Muscle of leg (tissue), 11 donors: ENCODE measurements around the gene TMEM117. TPM values are rescaled to one million over a fixed set of nuclear protein-coding genes. Genes with fewer than 3 reads are reported as not detected.

Experiments used
- DNase-seq: peaks from one replicate; pipeline ENCODE4 v3.0.0; 2013
- H3K27ac ChIP-seq: one replicate; pipeline ENCODE4 v1.5.1; 2013; ENCODE audit warnings: mild to moderate bottlenecking, low read length, control low read depth
- H3K27me3 ChIP-seq: one replicate; pipeline ENCODE4 v1.6.1; 2013; ENCODE audit warnings: low read length; ENCODE audit not compliant: control insufficient read depth, insufficient read depth
- H3K36me3 ChIP-seq: one replicate; pipeline ENCODE4 v1.6.1; 2013; ENCODE audit warnings: low read length; ENCODE audit not compliant: control insufficient read depth, insufficient read depth
- H3K4me1 ChIP-seq: one replicate; pipeline ENCODE4 v1.6.1; 2013; ENCODE audit warnings: low read length; ENCODE audit not compliant: control insufficient read depth, insufficient read depth
- H3K4me3 ChIP-seq: one replicate; pipeline ENCODE4 v1.5.1; 2013; ENCODE audit warnings: low read length, control low read depth
- H3K9me3 ChIP-seq: replicated peaks from 2 replicates; pipeline ENCODE4 v1.6.1; 2013; ENCODE audit warnings: low read depth, low read length; ENCODE audit not compliant: control insufficient read depth
- WGBS: methylation state at CpG from one replicate; pipeline ENCODE4 v1.1.5; 2013; ENCODE audit warnings: missing lambda C conversion rate; ENCODE audit not compliant: insufficient coverage; 5-methylcytosine and 5-hydroxymethylcytosine counted together
- polyA plus RNA-seq, 8 donors: library from polyadenylated mRNA; unstranded; fragments of 120-200 nt; gene quantifications; one replicate each; pipeline versions ENCODE4 v1.2.1 to v1.2.3, GENCODE V29; 2013; ENCODE audit warnings: inconsistent platforms in 1 of 8, low replicate concordance in 1 of 8; ENCODE audit not compliant: insufficient read length in 8 of 8, insufficient read depth in 1 of 8
- total RNA-seq: library from RNA; stranded (reverse); fragments of 120-200 nt; gene quantifications from one replicate; pipeline ENCODE4 v1.2.4, GENCODE V29; 2013

Gene TMEM117
- total and polyA plus RNA-seq, 9 donors = 9.2 to 13.0 (median 11.0) TPM

- DNase-seq = no peak
- no peaks in the 10 kb centered on the region for H3K4me1 ChIP-seq
- peaks cover 13% of the 10 kb centered on the region for H3K9me3 ChIP-seq
- H3K27ac ChIP-seq = no peak overlapping the region
- 90% methylated on average over 4 of the region's 4 CpGs for WGBS
- H3K36me3 ChIP-seq = no peaks in the 10 kb centered on the region
- no peak overlapping the region for H3K4me3 ChIP-seq
- H3K27me3 ChIP-seq = no peaks in the 10 kb centered on the region
Observed at GRCh38 chr12:44295958-44296623, 460.2 kb downstream of the TMEM117 start.

DNA sequence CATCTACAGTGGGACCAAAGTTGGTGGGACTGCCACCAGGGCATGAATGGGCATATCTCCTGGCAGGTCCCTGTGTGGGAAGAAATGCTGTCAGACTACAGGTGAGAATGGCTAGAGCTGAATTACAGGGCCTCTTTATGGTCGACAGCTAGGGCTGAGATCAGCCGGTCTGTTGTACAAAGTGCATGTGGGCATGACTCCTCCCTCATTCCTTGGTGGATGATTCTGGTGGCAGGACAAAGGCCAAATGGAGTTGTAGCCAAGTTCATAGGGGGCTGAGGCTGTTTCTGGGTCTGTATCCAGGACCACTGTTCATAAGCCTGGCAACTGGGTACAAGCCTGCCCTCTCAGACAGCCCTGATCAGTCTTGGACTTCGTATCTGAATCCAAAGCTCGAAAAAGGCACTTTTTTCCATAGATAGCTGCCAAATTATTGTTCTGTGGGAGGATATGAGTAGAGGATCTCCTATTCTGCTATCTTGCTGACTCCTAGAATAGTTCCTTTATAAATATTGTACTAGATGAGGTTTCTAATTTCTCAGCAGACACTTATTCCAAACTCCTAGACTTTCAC, 460.8 kb downstream of the TMEM117 start:
- WGBS = no CpG with 5 or more reads among the region's 4 CpGs
- H3K4me1 ChIP-seq = no peaks in the 10 kb centered on the region

DNA sequence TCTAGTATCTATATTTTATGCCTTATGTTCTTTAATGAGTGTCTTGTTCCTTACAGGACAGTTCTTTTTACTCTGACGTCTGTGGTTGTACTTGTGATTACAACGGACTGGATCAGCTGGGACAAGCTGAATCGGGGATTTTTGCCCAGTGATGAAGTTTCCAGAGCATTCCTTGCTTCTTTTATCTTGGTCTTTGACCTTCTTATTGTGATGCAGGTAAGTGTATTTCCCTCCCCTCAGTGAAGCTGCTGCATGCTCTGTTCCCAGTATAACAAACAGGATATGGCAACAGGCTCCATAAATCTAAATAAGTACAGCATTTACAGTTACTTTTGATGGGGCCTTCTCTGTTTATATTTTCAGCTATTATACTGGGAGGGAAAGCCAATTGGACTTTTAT, 463.6 kb downstream of the TMEM117 start:
- WGBS = no CpG with 5 or more reads among the region's 3 CpGs
- Histone ChIP-seq H3K9me3 (peaks cover 13% of the 10 kb centered on the region), H3K4me3 (no peak overlapping the region), H3K27ac (no peak overlapping the region), H3K4me1 (no peaks in the 10 kb centered on the region), H3K36me3 (no peaks in the 10 kb centered on the region), H3K27me3 (no peaks in the 10 kb centered on the region)
- peak; percentile 14 for DNase-seq

More for the DNA sequence above, 460.8 kb downstream of the TMEM117 start:
- H3K9me3 ChIP-seq = peaks cover 13% of the 10 kb centered on the region
- DNase-seq = no peak
- no peak overlapping the region for H3K27ac ChIP-seq
- H3K36me3 ChIP-seq = no peaks in the 10 kb centered on the region
- no peaks in the 10 kb centered on the region for H3K27me3 ChIP-seq
- H3K4me3 ChIP-seq = no peak overlapping the region

GRCh38 chr12:44307506-44308168, 471.8 kb downstream of the TMEM117 start:
- H3K27ac ChIP-seq = no peak overlapping the region
- H3K9me3 ChIP-seq = peaks cover 6% of the 10 kb centered on the region
- no peaks in the 10 kb centered on the region for H3K36me3 ChIP-seq
- no peaks in the 10 kb centered on the region for H3K4me1 ChIP-seq
- 33% methylated on average over 5 of the region's 7 CpGs for WGBS
- H3K4me3 ChIP-seq = no peak overlapping the region
- DNase-seq = peak; percentile 34
- H3K27me3 ChIP-seq = no peaks in the 10 kb centered on the region

DNA sequence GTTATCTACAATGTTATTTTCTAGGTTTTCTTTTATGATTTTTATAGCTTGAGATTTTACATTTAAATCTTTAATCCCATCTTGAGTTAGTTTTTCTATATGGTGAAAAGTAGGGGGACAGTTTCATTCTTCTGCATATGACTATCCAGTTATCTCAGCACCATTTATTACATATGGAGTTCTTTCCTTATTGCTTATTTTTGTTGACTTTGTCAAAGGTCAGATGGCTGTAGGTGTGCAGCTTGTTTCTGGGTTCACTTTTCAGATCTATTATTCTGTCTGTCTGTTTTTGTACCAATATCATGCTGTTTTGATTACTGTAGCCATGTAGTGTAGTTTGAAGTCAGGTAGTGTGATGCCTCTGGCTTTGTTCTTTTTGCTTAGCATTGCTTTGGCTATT, 477.3 kb downstream of the TMEM117 start:
- Histone ChIP-seq H3K27me3 (no peaks in the 10 kb centered on the region), H3K27ac (no peak overlapping the region), H3K9me3 (peaks cover 4% of the 10 kb centered on the region), H3K36me3 (no peaks in the 10 kb centered on the region), H3K4me1 (no peaks in the 10 kb centered on the region), H3K4me3 (no peak overlapping the region)
- DNase-seq = no peak

DNA sequence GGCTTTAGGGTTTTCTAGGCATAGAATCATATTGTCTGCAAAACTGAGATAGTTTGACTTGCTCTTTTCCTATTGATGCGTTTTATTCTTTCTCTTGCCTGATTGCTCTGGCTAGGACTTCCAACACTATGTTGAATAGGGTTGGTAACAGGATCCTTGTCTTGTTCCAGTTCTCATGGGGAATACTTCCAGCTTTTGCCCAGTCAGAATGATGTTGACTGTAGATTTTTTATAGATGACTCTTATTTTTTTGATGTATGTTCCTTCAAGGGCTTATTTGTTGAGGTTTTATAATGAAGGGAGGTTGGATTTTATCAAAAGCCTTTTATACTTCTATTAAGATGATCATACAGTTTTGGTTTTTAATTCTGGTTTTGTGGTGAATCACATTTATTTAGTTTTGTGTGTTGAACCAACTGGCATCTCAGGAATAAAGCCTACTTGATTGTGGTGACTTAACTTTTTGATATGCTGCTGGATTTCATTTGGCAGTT, 478.2 kb downstream of the TMEM117 start:
- no peaks in the 10 kb centered on the region for H3K4me1 ChIP-seq
- WGBS = no CpG with 5 or more reads among the region's 1 CpG

GRCh38 chr12:44317651-44318126, 481.8 kb downstream of the TMEM117 start:
- Histone ChIP-seq H3K36me3 (no peaks in the 10 kb centered on the region), H3K4me1 (no peaks in the 10 kb centered on the region), H3K27ac (no peak overlapping the region), H3K4me3 (no peak overlapping the region), H3K9me3 (peaks cover 2% of the 10 kb centered on the region), H3K27me3 (no peaks in the 10 kb centered on the region)
- peak; percentile 20 for DNase-seq
- 90% methylated on average over 2 of the region's 7 CpGs for WGBS

More for the DNA sequence above, 478.2 kb downstream of the TMEM117 start:
- no peak for DNase-seq
- no peaks in the 10 kb centered on the region for H3K36me3 ChIP-seq
- no peak overlapping the region for H3K4me3 ChIP-seq
- H3K27me3 ChIP-seq = no peaks in the 10 kb centered on the region
- no peak overlapping the region for H3K27ac ChIP-seq
- H3K9me3 ChIP-seq = peaks cover 4% of the 10 kb centered on the region

DNA sequence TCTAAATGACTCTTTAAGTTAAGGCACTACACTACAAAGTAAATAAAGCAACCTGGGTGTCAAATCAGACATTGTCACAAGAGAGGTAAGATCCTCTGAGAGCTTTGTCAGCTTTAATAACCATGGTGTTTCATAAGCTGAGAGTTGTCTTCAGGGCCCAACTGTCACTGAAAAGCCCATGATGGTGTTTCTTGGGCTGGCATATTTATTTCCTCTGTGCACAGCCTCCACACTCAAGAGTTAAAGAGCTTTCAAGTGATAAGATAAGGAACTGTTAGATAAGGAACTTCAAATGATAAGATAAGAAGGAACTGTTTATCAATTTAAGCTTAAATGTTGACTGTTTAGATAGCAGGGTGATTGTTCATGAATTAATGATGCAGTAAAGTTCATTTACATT, 495.4 kb downstream of the TMEM117 start:
- Histone ChIP-seq H3K27ac (no peak overlapping the region), H3K27me3 (no peaks in the 10 kb centered on the region), H3K9me3 (no peaks in the 10 kb centered on the region), H3K4me3 (no peak overlapping the region), H3K36me3 (no peaks in the 10 kb centered on the region), H3K4me1 (no peaks in the 10 kb centered on the region)
- DNase-seq = no peak

GRCh38 chr12:44334347-44334746, 498.5 kb downstream of the TMEM117 start:
- Histone ChIP-seq H3K4me1 (no peaks in the 10 kb centered on the region), H3K9me3 (no peaks in the 10 kb centered on the region), H3K27me3 (no peaks in the 10 kb centered on the region), H3K4me3 (no peak overlapping the region), H3K27ac (no peak overlapping the region), H3K36me3 (no peaks in the 10 kb centered on the region)
- WGBS = 80% methylated on average over 1 of the region's 5 CpGs
- no peak for DNase-seq

GRCh38 chr12:44335030-44335429, 499.1 kb downstream of the TMEM117 start:
- no peaks in the 10 kb centered on the region for H3K9me3 ChIP-seq
- no peak overlapping the region for H3K4me3 ChIP-seq
- no peaks in the 10 kb centered on the region for H3K27me3 ChIP-seq
- DNase-seq = no peak
- H3K27ac ChIP-seq = no peak overlapping the region
- H3K36me3 ChIP-seq = no peaks in the 10 kb centered on the region
- H3K4me1 ChIP-seq = no peaks in the 10 kb centered on the region
